ENCODE data around the gene MRGPRD. TPM values are rescaled to one million over a fixed set of nuclear protein-coding genes. Genes with fewer than 3 reads are reported as not detected.

The MRGPRD gene
- total RNA-seq, 1 donor from 2014 or later, result not detected

GRCh38 chr11:68935066-68935465, 45.7 kb downstream of the MRGPRD start:
- DNase-seq, result no peak
- intact Hi-C loops (cut with micrococcal nuclease), result no loop called here
- Histone ChIP-seq H3K27me3 (ENCODE audit: low read depth) (no peaks in the 10 kb centered on the region), H3K4me3 (no peak overlapping the region), H3K27ac (replicated peaks) (peak overlapping the region; percentile 12), H3K9me3 (replicated peaks) (no peaks in the 10 kb centered on the region), H3K36me3 (peaks cover 85% of the 10 kb centered on the region), H3K4me1 (no peaks in the 10 kb centered on the region)
- no peak for TF ChIP-seq CTCF (IDR thresholded peaks at IDR 0.05; ENCODE audit: borderline replicate concordance)

DNA sequence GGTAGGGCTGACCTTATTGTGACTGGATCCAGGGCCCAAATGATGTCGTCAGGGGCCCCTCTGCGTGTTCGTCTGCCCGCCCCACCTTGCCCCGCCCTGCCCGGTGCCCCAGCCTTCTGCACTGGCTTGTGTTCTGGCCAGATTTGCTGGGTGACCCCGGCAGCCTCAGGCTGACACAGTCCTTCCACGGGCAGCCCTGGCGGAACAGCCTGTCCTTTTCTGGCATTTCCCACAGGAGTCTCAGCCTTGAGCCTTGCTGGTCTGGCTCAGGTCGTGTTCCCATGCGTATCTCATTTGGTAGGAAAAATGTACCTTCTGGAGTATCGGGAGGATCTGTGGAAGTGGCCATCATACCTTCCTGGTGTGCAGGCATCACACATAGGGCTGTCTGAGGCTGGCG, 46.1 kb downstream of the MRGPRD start:
- no peak for TF ChIP-seq CTCF (IDR thresholded peaks at IDR 0.05; ENCODE audit: borderline replicate concordance)
- Histone ChIP-seq H3K27me3 (ENCODE audit: low read depth) (no peaks in the 10 kb centered on the region), H3K4me1 (no peaks in the 10 kb centered on the region), H3K27ac (replicated peaks) (peak overlapping the region; percentile 12), H3K36me3 (peaks cover 86% of the 10 kb centered on the region), H3K9me3 (replicated peaks) (no peaks in the 10 kb centered on the region), H3K4me3 (no peak overlapping the region)
- no peak for DNase-seq
- intact Hi-C loops (cut with micrococcal nuclease), result no loop called here

DNA sequence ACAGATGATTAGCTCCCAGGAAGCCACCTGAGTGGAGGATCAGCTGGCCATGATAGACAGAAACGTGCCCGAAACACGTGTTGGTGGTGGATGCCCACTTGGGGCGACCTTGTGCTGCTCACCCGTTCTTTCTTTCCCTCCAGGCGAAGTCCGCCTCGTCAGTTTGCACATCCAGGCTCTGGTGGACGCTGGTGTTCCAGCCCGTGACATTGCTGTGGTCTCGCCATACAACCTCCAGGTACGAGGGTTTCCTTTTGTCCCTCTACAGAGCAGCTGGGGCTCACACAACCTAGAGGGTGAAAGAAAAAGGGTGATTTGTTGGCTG, 46.5 kb downstream of the MRGPRD start:
- intact Hi-C loops (cut with micrococcal nuclease), result no loop called here
- TF ChIP-seq CTCF (IDR thresholded peaks at IDR 0.05; ENCODE audit: borderline replicate concordance), result no peak
- H3K4me1 ChIP-seq, result peaks cover 3% of the 10 kb centered on the region
- H3K36me3 ChIP-seq, result peaks cover 86% of the 10 kb centered on the region
- H3K4me3 ChIP-seq, result no peak overlapping the region
- H3K9me3 ChIP-seq (replicated peaks), result no peaks in the 10 kb centered on the region
- H3K27me3 ChIP-seq (ENCODE audit: low read depth), result no peaks in the 10 kb centered on the region
- no peak for DNase-seq
- H3K27ac ChIP-seq (replicated peaks), result no peak overlapping the region

DNA sequence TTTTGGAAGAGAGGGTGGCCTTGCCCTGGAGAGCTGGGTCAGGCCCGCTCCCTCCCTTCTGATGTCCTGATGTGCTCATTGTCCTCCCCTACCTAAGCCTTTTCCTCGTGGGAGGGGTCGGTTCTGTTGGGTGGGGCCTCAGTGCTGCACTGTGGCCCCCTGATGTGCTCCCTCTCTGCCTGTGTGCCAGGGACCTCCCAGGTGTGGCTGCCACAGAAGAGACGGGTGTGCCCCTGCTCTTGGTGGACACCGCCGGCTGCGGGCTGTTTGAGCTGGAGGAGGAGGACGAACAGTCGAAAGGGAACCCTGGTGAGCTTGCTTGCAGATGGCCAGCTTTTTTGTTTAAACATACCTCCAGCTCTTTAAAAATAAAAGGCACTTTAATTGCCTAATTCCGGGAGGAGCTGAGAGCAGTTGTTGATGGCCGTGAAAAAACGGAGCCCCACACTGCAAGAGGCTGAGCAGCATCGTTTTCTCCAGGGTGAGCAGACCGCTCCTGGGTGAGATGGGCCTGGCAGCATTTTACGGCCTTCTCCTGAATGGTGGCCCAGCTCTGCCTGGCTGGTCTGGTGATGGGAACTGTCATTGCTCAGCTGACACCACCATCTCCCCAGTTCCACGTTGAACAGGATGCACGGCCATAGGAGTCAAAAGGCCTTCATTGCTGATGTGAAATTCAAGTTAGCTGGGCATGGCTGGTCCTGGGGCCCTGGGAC, 47.0 kb downstream of the MRGPRD start:
- no peak for TF ChIP-seq CTCF (IDR thresholded peaks at IDR 0.05; ENCODE audit: borderline replicate concordance)
- DNase-seq, result no peak
- H3K36me3 ChIP-seq, result peaks cover 84% of the 10 kb centered on the region
- H3K4me3 ChIP-seq, result no peak overlapping the region
- intact Hi-C loops (cut with micrococcal nuclease), result no loop called here
- H3K27me3 ChIP-seq (ENCODE audit: low read depth), result no peaks in the 10 kb centered on the region
- peaks cover 9% of the 10 kb centered on the region for H3K4me1 ChIP-seq
- H3K27ac ChIP-seq (replicated peaks), result no peak overlapping the region
- H3K9me3 ChIP-seq (replicated peaks), result no peaks in the 10 kb centered on the region

DNA sequence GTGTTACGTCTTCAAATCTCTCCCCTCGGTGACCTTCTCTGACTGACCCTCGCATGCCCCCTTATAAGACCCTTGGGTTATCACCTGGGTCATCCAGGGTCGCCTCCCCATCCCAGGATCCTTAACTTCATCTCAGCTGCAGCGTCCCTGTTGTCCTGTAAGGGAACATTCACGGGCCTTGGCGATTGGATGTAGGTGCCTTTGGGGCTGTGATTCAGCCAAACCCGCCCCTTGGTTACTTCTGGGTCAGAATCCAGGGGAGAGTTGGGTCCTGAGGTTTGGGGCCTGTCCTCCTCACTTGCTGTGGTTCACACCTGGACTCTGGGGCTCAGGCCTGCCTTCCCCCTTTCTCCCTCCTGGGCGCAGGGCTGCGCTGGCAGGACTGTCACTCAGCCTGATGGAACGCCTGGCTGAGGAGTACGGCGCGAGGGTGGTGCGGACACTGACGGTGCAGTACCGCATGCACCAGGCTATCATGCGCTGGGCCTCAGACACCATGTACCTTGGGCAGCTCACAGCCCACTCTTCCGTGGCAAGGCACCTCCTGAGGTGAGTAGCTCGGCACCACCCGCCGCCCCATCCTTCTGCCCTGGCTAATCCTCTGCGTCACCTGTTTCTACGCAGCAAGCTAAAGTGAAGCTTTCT, 47.7 kb downstream of the MRGPRD start:
- Histone ChIP-seq H3K9me3 (replicated peaks) (no peaks in the 10 kb centered on the region), H3K36me3 (peaks cover 77% of the 10 kb centered on the region), H3K27ac (replicated peaks) (no peak overlapping the region), H3K27me3 (ENCODE audit: low read depth) (no peaks in the 10 kb centered on the region), H3K4me3 (no peak overlapping the region), H3K4me1 (peaks cover 16% of the 10 kb centered on the region)
- no peak for TF ChIP-seq CTCF (IDR thresholded peaks at IDR 0.05; ENCODE audit: borderline replicate concordance)
- intact Hi-C loops (cut with micrococcal nuclease), result no loop called here
- DNase-seq, result no peak
